ENCODE results near the gene SLC37A4. TPM values are rescaled to one million over a fixed set of nuclear protein-coding genes. Genes with fewer than 3 reads are reported as not detected.

The SLC37A4 gene
- total and polyA plus RNA-seq, 2 of the 13 experiments (the other 11 are each of a cell fraction or from before 2014, with no cell fraction given), result 43.0 to 56.1 TPM

DNA sequence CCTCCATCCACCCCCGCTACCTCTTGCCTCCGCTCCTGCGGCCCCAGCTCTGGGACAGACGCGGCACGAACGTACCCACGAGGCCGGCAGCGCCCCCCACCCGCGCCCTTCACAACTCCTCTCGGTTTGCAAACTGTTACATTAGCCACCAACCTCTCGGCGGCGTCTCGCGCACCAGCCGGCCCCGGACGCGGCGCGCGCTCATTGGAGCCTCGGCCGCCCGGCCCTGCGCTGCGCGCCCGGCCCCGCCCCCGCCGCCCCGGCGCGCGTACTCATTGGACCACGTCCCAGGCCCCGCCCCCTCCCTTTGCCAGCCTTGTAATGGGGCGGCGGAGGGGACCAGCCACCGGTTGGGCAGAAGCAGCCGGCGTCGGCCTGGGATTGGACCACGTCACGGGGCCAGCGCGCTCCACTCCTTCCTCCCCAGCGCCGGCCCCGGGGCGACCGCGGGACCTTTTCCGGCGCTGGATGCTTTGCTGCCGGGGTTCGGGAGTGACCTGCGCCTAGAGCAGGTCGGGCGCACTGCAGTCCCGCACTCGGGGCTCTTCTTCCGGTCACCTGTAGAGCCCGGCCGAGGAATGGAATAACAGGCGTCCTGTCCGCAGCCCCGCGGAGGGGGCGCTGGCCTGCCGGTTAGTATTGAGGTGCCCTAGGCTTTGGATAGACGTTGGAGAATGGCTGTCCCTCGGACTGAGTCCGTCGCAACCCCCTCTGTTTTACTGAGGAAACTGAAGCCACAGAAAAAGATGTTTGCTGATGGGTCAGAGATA is 26.5 kb upstream of the SLC37A4 start, which contains the start of gene HYOU1 (continued):
- TF ChIP-seq, protein P1, sequence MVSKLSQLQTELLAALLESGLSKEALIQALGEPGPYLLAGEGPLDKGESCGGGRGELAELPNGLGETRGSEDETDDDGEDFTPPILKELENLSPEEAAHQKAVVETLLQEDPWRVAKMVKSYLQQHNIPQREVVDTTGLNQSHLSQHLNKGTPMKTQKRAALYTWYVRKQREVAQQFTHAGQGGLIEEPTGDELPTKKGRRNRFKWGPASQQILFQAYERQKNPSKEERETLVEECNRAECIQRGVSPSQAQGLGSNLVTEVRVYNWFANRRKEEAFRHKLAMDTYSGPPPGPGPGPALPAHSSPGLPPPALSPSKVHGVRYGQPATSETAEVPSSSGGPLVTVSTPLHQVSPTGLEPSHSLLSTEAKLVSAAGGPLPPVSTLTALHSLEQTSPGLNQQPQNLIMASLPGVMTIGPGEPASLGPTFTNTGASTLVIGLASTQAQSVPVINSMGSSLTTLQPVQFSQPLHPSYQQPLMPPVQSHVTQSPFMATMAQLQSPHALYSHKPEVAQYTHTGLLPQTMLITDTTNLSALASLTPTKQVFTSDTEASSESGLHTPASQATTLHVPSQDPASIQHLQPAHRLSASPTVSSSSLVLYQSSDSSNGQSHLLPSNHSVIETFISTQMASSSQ (IDR thresholded peaks at IDR 0.05; ENCODE audit: low read depth), result no peak
- TF ChIP-seq, protein P1 (CRISPR knock-in tag; IDR thresholded peaks at IDR 0.05; ENCODE audit: borderline replicate concordance), result no peak
- TF ChIP-seq FOXK2 (IDR thresholded peaks at IDR 0.05), result peak; percentile 35; the same call in 1 of the 2 replicates
- TF ChIP-seq, protein P2, sequence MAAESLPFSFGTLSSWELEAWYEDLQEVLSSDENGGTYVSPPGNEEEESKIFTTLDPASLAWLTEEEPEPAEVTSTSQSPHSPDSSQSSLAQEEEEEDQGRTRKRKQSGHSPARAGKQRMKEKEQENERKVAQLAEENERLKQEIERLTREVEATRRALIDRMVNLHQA (CRISPR knock-in tag; IDR thresholded peaks at IDR 0.05), result no peak
- 0 out of 2 replicates have a peak, but pooled peaks have one; percentile 8 for TF ChIP-seq AKAP8 (CRISPR knock-in tag; IDR thresholded peaks at IDR 0.05)
- TF ChIP-seq ZFP36 (IDR thresholded peaks at IDR 0.05; ENCODE audit: borderline replicate concordance, low read depth, low read length, partially characterized antibody), result no peak
- TF ChIP-seq, protein P3, sequence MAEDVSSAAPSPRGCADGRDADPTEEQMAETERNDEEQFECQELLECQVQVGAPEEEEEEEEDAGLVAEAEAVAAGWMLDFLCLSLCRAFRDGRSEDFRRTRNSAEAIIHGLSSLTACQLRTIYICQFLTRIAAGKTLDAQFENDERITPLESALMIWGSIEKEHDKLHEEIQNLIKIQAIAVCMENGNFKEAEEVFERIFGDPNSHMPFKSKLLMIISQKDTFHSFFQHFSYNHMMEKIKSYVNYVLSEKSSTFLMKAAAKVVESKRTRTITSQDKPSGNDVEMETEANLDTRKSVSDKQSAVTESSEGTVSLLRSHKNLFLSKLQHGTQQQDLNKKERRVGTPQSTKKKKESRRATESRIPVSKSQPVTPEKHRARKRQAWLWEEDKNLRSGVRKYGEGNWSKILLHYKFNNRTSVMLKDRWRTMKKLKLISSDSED (CRISPR knock-in tag; IDR thresholded peaks at IDR 0.05), result no peak
- peak; percentile 55; the same call in 1 of the 2 replicates for TF ChIP-seq MEF2D (CRISPR knock-in tag; IDR thresholded peaks at IDR 0.05)
- TF ChIP-seq AGO2 (optimal IDR thresholded peaks at IDR 0.05; ENCODE audit: low read depth, low read length), result no peak
- TF ChIP-seq, protein P4, sequence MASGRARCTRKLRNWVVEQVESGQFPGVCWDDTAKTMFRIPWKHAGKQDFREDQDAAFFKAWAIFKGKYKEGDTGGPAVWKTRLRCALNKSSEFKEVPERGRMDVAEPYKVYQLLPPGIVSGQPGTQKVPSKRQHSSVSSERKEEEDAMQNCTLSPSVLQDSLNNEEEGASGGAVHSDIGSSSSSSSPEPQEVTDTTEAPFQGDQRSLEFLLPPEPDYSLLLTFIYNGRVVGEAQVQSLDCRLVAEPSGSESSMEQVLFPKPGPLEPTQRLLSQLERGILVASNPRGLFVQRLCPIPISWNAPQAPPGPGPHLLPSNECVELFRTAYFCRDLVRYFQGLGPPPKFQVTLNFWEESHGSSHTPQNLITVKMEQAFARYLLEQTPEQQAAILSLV (CRISPR knock-in tag; IDR thresholded peaks at IDR 0.05; ENCODE audit: borderline replicate concordance), result 0 out of 2 replicates have a peak, but pooled peaks have one; percentile 18
- TF ChIP-seq ZNF780A (CRISPR knock-in tag; IDR thresholded peaks at IDR 0.05), result no peak
- TF ChIP-seq, protein P5, sequence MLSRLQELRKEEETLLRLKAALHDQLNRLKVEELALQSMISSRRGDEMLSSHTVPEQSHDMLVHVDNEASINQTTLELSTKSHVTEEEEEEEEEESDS (CRISPR knock-in tag; IDR thresholded peaks at IDR 0.05; ENCODE audit: borderline replicate concordance), result no peak
- TF ChIP-seq HNRNPK (IDR thresholded peaks at IDR 0.05; ENCODE audit: low read depth, low read length, poor library complexity, severe bottlenecking), result no peak
- no peak for TF ChIP-seq TAF15 (IDR thresholded peaks at IDR 0.05; ENCODE audit: low read depth, low read length, poor library complexity, severe bottlenecking)
- TF ChIP-seq, protein P6, sequence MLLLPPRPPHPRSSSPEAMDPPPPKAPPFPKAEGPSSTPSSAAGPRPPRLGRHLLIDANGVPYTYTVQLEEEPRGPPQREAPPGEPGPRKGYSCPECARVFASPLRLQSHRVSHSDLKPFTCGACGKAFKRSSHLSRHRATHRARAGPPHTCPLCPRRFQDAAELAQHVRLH (CRISPR knock-in tag; IDR thresholded peaks at IDR 0.05; ENCODE audit: borderline replicate concordance, low read depth), result no peak
- no peak for TF ChIP-seq IRX3 (CRISPR knock-in tag; IDR thresholded peaks at IDR 0.05; ENCODE audit: borderline replicate concordance, low read depth)
- TF ChIP-seq, protein P7, sequence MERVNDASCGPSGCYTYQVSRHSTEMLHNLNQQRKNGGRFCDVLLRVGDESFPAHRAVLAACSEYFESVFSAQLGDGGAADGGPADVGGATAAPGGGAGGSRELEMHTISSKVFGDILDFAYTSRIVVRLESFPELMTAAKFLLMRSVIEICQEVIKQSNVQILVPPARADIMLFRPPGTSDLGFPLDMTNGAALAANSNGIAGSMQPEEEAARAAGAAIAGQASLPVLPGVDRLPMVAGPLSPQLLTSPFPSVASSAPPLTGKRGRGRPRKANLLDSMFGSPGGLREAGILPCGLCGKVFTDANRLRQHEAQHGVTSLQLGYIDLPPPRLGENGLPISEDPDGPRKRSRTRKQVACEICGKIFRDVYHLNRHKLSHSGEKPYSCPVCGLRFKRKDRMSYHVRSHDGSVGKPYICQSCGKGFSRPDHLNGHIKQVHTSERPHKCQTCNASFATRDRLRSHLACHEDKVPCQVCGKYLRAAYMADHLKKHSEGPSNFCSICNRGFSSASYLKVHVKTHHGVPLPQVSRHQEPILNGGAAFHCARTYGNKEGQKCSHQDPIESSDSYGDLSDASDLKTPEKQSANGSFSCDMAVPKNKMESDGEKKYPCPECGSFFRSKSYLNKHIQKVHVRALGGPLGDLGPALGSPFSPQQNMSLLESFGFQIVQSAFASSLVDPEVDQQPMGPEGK (CRISPR knock-in tag; IDR thresholded peaks at IDR 0.05), result peak; percentile 60

Measured in HepG2 (cell line).